Testis (tissue), 3 donors: Measurements from ENCODE around the gene HSD17B11. TPM values are rescaled to one million over a fixed set of nuclear protein-coding genes. Genes with fewer than 3 reads are reported as not detected.
"Not testable (repeated sequence)": the region's sequence is repeated elsewhere in the genome, so short reads cannot be mapped to it uniquely, and the experiment has no call there.

Source experiments
- DNase-seq: peaks from one replicate; pipeline ENCODE4 v3.0.0-alpha.2; 2019
- H3K27ac ChIP-seq, 2 donors: fragments of 200-600 bp; sonication (generic); one replicate each; pipeline ENCODE4 v1.5.1; 2019
- H3K27me3 ChIP-seq: fragments of 200-600 bp; sonication (generic); one replicate; pipeline ENCODE4 v1.5.1; 2019
- H3K36me3 ChIP-seq: fragments of 200-600 bp; sonication (generic); one replicate; pipeline ENCODE4 v1.5.1; 2017; ENCODE audit warnings: low read depth; ENCODE audit errors: missing control alignments
- H3K4me1 ChIP-seq: fragments of 200-600 bp; sonication (generic); one replicate; pipeline ENCODE4 v1.5.1; 2019
- H3K4me3 ChIP-seq, 2 donors: fragments of 200-600 bp; sonication (generic); one replicate each; pipeline ENCODE4 v1.5.1; 2017 to 2019
- H3K9me3 ChIP-seq: fragments of 200-600 bp; sonication (generic); one replicate; pipeline ENCODE4 v1.5.1; 2017
- POLR2A ChIP-seq: fragments of 450-650 bp; IDR thresholded peaks from one replicate; pipeline ENCODE4 v1.6.1; 2017; ENCODE audit warnings: antibody characterized with exemption, mild to moderate bottlenecking, moderate library complexity
- WGBS, 2 donors: methylation state at CpG; one replicate each; pipeline ENCODE4 v1.1.5; 2018; 5-methylcytosine and 5-hydroxymethylcytosine counted together
- intact Hi-C: fragments of 100-400 bp; cut with DNase I; formaldehyde crosslinking; loops from one replicate; pipeline ENCODE4 v1.15.1; 2023; ENCODE audit warnings: low total_unique reads
- polyA plus RNA-seq: library from polyadenylated mRNA; stranded (reverse); fragments of 350-450 nt; fragmentation: Illumina TruSeq; extraction: RNeasy Lipid Tissue Mini Kit (QIAGEN cat#74804); gene quantifications from one replicate; pipeline ENCODE4 v1.2.3, GENCODE V29; 2014; ENCODE audit warnings: low read depth, low replicate concordance; ENCODE audit not compliant: insufficient read depth
- total RNA-seq, 2 donors: library from RNA; depleted of rRNA; stranded (reverse); fragments of >200 nt; gene quantifications; one replicate each; pipeline ENCODE4 v1.2.3, GENCODE V29; 2016
- TF ChIP-seq, protein P1 (sequence below), 3 experiments: fragments of 450-650 bp in 2 of 3; fragments of 200-600 bp in 1 of 3; sonication (generic) in 1 of 3; IDR thresholded peaks; one replicate each; pipeline ENCODE4 v1.5.1; 2016 to 2019; ENCODE audit warnings: antibody characterized with exemption in 3 of 3, mild to moderate bottlenecking in 2 of 3, moderate library complexity in 1 of 3

HSD17B11 gene
- total and polyA plus RNA-seq, 3 donors from 2014 or later = 21.3 to 24.2 (median 22.7) TPM

DNA sequence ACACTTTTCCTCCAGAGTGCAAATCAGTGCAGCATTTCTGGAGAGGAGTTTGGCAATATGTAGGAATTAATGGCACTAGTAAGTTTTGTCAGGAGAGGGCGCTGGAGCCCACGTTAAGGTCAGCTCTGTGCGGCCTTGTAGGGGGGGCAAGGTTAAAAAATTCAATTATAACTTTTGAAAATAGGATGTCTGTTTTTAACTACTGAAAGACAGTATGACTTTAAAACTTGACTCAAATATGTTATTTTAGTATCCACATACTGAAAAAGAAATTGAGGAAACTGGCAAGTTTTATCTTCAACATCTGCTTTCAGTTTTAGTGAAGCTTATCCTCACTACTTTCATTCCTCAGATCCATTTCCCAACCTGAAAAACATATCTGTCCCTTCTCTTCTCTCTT lies 37.4 kb downstream of the HSD17B11 start:
- DNase-seq = peak; percentile 56
- intact Hi-C loops = no loop called here
- Histone ChIP-seq H3K4me3 (no peak overlapping the region), H3K36me3 (no peaks in the 10 kb centered on the region), H3K9me3 (no peaks in the 10 kb centered on the region), H3K27ac (peak overlapping the region in 1 of 2 donors; percentile 0), H3K4me1 (no peaks in the 10 kb centered on the region), H3K27me3 (no peaks in the 10 kb centered on the region)
- TF ChIP-seq POLR2A = no peak
- TF ChIP-seq, protein P1, sequence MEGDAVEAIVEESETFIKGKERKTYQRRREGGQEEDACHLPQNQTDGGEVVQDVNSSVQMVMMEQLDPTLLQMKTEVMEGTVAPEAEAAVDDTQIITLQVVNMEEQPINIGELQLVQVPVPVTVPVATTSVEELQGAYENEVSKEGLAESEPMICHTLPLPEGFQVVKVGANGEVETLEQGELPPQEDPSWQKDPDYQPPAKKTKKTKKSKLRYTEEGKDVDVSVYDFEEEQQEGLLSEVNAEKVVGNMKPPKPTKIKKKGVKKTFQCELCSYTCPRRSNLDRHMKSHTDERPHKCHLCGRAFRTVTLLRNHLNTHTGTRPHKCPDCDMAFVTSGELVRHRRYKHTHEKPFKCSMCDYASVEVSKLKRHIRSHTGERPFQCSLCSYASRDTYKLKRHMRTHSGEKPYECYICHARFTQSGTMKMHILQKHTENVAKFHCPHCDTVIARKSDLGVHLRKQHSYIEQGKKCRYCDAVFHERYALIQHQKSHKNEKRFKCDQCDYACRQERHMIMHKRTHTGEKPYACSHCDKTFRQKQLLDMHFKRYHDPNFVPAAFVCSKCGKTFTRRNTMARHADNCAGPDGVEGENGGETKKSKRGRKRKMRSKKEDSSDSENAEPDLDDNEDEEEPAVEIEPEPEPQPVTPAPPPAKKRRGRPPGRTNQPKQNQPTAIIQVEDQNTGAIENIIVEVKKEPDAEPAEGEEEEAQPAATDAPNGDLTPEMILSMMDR (IDR thresholded peaks at IDR 0.05) = peak in 2 of 3 experiments; percentile 35 to 45
- 37 to 47% methylated on average over 3 of the region's 3 CpGs for WGBS, 2 donors

DNA sequence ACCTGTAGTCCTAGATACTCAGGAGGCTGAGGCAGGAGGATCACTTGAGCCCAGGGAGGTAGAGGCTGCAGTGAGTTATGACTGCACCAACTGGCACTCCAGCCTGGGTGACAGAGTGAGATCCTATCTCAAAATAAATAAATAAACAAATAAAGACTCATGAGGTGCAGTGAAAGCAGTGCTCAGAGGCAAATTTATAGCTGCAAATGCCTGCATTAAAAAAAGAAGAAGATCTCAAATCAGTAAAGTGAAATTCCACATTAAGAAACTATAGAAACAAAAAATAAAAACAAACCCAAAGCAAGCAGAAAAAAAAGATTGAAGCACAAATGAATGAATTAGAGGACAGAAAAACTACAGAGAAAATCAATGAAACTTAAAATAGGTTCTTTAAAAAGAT lies 45.8 kb downstream of the HSD17B11 start:
- Histone ChIP-seq H3K9me3 (no peaks in the 10 kb centered on the region), H3K4me1 (no peaks in the 10 kb centered on the region), H3K4me3 (no peak overlapping the region), H3K36me3 (no peaks in the 10 kb centered on the region), H3K27me3 (no peaks in the 10 kb centered on the region), H3K27ac (no peak overlapping the region)
- TF ChIP-seq, protein P1 (IDR thresholded peaks at IDR 0.05) = no peak
- TF ChIP-seq POLR2A = no peak
- DNase-seq = no peak
- intact Hi-C loops = no loop called here

DNA sequence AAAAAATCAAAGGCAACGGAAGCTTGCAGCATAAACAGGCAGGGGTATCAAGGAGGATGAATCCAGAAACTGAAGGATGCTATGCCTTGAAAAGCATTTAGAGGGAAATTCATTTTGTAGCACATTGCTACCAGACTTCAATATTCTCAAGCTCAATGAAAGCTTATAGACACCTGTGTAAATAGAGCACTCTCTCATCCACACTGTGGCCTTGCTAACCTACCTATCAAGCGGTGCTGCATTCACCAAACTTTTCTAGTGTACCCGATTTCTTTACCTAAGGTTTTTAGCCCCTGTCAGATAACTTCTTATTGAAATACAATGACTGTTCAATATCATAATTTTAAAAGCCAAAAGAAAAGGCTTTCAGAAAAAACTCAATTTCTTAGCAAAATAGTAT lies 48.1 kb downstream of the HSD17B11 start:
- TF ChIP-seq POLR2A = no peak
- TF ChIP-seq, protein P1 (IDR thresholded peaks at IDR 0.05) = no peak
- Histone ChIP-seq H3K36me3 (no peaks in the 10 kb centered on the region), H3K27me3 (no peaks in the 10 kb centered on the region), H3K4me3 (no peak overlapping the region), H3K4me1 (no peaks in the 10 kb centered on the region), H3K27ac (no peak overlapping the region), H3K9me3 (no peaks in the 10 kb centered on the region)
- WGBS, 2 donors = 90 to 94% methylated on average over 3 of the region's 3 CpGs
- DNase-seq = no peak
- intact Hi-C loops = no loop called here

DNA sequence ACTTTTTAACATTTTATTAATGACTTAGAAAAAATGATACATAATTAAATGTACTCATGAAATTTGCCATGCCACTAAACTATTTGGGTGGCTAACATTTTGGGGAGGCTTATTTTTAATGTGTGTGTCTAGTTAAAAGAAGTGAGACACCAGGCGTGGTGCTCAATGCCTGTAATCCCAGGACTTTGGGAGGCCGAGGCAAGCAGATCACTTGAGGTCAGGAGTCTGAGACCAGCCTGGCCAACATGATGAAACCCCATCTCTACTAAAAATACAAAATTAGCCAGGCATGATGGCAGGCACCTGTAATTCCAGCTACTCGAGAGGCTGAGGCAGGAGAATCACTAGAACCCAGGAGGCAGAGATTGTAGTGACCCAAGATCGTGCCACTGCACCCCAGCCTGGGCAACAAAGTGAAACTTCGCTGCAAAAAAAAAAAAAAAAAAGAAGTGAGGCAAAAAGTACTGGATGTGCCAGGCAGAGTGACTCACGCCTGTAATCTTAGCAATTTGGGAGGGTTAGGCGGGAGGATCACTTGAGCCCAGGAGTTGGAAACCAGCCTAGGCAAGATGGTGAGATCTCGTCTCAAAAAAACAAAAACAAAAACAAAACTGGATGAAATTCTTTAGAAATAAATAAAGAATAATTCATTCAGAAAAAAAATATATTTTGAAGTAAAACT lies 48.9 kb downstream of the HSD17B11 start:
- DNase-seq = peak; percentile 28
- H3K36me3 ChIP-seq, H3K9me3 ChIP-seq, H3K27me3 ChIP-seq, H3K4me1 ChIP-seq, intact Hi-C loops, H3K27ac ChIP-seq, H3K4me3 ChIP-seq: not testable (repeated sequence)
- 70 to 71% methylated on average over 8 of the region's 8 CpGs for WGBS, 2 donors

DNA sequence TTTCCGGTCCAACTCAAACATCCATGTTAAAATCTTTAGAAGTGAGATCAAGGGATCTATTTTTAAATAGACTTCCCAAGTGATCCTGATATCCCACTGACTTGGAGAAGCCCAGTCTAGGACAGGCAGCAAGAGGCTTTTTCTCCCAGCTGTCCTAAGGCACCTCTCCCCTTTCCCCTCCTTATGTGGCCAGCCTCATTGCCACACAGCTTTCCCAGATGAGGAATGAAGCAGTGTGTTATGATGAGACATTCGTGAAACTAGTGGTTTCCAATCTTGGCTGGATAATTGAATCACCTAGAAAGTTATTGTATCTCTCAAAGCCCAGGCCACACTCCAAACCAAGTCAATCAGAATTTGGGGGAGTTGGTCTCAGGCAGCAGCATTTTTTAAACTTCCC lies 51.5 kb downstream of the HSD17B11 start:
- no peak for DNase-seq
- H3K4me1 ChIP-seq = no peaks in the 10 kb centered on the region
- H3K4me3 ChIP-seq = no peak overlapping the region
- intact Hi-C loops = no loop called here
- 92 to 97% methylated on average over 2 of the region's 2 CpGs for WGBS, 2 donors
- H3K9me3 ChIP-seq = no peaks in the 10 kb centered on the region
- TF ChIP-seq POLR2A = no peak
- TF ChIP-seq, protein P1 (IDR thresholded peaks at IDR 0.05) = no peak
- no peaks in the 10 kb centered on the region for H3K27me3 ChIP-seq
- no peak overlapping the region for H3K27ac ChIP-seq
- no peaks in the 10 kb centered on the region for H3K36me3 ChIP-seq
